HG03135 (cell line): ENCODE results near the gene HMCN1.

ENCODE experiments used
- ATAC-seq: cut with Tn5 transposase; IDR thresholded peaks from one replicate; pipeline ENCODE4 v1.9.1; 2021; ENCODE audit warnings: mild to moderate bottlenecking, moderate library complexity; ENCODE audit not compliant: unreplicated experiment

HMCN1 gene

DNA sequence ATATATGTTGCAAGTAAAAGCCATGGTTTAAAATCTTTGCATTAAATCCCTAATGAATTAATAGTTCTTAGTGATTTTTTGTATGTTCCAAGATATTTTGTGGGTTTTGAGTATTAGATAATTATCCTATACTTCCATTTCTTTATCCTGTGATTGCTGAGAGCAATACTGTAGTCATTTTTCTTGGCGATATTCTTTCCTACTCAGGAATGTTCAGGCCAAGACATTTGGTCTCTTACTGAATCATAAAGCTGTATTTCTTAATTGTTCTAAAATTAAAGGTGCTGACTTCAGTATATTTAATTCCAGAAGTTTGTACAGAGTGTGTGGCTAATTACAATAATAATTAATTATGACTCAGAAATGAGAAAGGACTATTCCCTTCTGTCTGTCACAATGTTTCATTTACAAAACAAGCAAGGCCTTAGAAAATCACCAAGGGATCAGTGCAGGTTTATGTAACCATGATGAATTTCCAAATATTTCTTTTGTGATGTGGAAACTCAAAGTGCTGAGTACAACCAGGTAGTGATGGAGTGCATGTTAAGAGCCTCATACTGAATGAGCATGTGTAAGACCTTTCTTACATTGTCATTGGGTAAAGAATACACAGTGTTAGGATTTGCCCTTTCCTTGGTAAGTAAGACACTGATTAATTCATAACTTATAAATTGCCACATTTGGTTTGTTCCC lies 161.2 kb downstream of the HMCN1 start:
- no peak for ATAC-seq

DNA sequence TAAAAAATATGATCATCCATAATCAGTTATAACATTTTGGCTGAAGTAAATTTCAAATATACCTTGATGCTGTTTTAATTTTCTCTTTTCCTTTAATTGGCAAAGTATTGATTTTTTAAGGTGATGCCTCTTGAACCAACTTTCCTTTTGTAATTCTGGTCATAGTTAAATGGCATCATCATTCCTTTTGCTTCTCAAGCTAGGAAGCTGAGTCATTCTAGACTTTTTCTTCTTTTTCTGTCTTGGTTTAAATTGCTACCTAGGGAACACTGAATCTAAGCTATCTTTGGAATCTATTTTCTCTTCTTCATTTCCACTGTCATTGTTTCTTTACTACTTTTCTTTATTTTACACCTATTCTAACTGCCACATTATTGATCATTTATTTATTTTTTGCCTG lies 162.7 kb downstream of the HMCN1 start:
- ATAC-seq: no peak

DNA sequence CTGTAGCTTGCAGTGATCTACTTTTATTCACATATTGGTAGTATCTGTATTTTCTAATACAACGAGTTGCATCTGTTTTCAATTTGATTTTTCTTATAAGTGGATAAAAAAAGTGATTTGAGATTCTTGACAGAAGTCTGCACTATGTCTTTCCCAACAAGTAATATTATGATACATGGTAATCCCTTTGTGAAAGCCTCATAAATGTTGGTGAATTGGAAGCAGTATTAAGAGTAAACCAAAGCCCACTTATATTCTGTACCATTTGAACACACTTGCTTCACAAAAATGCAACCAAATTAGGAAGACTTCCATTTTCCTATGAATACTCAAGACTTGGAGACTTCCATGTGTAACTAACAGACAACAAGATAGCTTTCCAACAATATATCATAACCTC lies 172.0 kb downstream of the HMCN1 start:
- ATAC-seq: no peak

DNA sequence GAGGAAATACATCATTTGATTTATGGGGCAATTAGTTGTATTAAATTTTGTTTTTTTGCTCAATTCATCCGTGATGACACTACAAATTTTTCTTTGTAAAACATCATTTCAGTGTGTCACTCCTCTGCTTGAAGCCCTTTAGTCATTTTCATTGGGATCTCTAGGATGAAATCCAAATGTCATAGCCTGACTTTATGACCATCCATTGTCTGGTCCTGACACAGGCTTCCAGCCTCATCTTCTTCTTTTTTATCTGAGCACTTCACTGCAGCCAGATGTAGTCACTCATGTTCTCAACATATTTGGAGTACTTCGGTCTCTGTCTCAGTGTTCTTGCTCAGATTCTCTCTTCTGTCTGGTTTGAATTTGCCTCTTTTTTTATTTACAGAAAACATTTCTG lies 173.1 kb downstream of the HMCN1 start:
- ATAC-seq: no peak

DNA sequence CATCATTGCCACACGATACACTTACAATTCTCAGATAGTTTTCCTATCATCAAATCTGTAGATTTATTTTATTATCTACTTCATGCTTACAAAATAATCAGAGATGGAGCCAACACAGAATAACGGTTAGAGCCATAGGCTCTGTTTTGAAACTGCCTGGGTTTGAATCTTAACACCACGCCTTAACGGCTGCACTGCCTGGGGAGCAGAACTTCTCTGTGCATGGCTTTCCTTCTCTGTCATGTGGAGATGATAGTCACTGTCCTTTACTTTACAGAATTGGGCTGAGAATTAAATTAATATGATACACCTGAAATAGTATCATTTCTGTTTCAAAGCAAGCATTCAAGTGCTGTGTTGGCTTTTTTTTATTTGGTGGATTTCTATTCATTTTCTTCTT lies 177.8 kb downstream of the HMCN1 start:
- ATAC-seq: no peak

DNA sequence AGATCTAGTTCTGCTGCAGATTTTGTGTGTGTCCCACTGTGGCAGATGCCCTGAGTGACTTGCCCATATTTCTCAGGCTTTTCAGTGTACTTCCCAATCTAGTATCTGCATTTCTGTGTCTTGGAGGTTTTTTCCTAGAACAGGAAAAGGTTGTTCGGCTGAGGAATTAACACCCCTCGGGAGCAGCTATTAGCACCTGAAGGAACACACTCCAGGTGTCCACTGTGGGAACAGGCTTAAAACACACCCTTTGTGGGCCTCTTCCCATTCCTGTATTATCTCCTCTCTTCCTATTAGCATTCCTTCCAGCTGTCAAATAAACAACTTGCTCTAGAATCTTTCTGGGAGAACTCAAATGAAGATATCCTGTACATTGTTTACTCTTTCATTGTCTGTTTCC lies 178.3 kb downstream of the HMCN1 start:
- no peak for ATAC-seq

DNA sequence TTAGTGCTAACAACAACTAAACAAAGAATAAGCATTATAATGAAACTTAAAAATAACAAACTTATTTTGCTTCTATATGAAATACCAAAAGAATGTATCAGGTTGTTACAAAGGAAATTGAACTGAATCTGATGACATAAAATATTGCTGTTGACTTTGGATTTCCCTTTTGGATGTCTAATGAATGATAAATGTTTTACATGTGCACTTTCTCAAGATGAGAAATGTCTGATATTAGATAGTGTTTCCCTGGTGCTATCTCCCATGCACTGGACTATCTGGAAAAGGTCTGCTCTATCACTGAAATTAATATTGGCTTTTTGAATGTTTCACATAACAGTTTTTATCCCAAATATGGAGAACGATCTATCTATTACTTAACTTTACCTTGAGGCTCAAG lies 179.9 kb downstream of the HMCN1 start:
- ATAC-seq: no peak

DNA sequence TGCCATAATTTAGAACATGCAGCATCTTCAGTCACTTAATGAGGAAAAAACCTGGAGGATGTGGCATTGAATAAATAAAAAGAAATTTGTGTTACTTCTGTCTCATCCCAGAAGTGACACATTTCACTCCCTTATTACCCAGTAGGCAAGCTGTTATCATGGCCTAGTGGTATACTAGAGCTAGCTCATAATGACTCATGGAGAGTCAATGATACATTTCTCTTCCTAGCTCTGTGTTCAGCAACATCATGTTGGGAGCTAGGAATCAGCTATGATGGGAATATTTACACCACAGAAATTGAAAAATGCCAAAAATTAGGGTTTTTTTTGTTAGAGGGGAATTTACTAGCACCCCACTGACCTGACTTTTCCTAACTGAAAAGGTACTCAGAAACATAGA lies 182.7 kb downstream of the HMCN1 start:
- no peak for ATAC-seq

DNA sequence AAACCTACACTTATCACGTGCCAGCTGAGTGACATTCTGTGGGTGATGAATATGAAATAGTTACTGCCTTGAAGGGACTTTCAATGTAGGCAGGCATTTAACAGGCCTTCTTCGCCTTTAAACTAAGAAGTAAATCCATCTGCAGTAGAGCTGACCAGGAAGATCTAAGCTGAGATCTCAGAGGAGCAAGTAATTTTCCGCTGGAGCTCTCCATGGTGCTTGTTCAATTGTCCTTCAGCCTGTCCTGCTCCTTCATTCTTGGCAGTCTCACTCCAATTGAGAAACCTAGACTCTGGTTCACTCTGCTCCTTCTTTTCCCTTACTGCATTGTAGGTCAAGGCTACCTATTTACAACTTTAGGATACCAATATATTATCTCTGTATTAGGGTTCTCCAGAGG lies 183.5 kb downstream of the HMCN1 start:
- no peak for ATAC-seq

DNA sequence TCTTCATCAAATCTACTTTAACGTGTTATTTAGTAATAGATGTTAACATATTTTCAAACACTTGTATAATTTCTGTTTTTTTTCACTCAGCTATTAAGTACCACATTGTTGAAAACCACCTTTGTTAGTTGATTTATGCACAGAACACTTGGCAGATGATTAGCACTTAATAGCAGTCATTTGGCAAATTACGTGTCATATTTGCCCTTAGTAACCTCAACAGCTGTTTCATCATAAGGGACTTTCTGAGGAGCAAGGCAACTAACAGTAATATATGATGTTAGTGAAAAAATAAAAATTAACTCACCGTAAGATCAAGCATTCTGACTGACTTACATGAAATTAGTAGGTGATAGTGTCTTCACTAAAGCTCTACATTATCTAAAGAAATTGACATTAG lies 186.4 kb downstream of the HMCN1 start:
- ATAC-seq: no peak

DNA sequence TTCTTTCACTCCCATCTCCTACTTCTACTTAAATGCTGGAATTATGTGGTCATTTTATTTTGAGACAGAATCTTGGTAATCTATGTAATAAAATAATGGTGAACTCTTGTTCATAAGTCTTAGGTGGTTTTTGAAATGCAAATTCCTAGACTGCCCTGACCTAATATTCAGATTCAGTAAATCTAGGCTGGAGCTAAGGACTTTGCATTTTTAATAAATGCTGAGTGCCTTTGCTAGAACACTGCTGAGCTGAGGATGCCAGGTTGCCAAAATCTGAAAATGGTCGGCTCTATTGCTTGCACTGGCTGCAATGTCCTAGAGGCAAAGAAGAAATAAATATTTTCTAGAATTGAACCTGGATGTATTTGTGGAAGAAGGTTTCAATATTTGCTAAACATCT lies 187.4 kb downstream of the HMCN1 start:
- no peak for ATAC-seq

DNA sequence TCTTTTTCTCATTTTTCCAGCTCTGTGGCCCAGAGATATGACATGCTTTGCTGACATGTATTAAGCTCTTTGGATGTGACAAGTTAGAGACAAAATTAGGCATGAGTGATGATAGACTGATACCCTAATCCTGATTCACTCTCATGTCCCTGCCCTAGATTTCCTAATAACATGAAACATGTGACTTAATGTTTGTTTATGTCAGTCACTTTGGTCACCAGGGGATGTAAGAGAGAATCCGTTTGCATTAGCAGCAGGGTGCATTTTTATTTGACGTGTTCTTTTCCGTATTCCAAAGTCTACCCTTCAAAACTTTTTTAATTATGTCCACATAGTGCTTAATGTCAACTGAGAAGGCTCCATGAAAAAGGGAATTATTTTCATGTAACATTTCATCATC lies 192.4 kb downstream of the HMCN1 start:
- ATAC-seq: no peak

DNA sequence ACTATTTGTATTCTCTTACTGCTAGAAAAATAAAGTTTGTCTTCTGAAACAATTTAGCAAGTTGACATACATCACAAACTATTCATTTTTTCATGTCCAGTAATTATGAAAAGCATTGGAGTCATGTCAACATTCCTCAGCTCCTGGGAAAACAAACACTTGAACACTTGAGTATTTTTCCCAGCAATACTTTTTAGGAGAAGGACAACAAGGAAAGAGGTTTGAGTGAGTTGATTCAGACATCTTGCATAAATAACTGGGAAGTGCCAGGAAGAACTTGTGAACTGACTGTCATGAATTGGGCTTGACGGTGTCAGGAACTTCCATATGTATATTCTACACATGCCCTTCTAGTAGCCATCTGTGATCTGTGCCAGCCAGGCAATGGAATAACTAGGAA lies 195.6 kb downstream of the HMCN1 start:
- no peak for ATAC-seq

DNA sequence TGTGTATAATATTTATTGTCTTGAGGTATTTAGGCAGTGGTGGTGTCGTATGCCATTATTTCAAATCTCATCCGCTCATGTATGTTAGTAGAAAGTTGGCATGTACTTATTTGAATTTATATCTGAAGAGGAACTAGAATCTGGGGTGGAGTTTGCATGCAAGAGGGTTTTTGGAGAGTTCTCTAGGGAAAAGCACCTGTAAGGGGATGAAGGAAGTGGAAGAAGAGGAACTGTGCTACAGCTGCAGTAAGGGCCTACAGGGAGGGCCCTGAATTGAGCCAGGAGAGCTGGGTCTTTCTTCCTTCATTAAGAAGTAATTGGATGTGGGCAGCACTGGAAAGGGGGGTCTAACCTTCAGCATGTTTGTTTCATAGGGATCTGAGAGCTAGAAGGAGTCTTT lies 197.2 kb downstream of the HMCN1 start:
- no peak for ATAC-seq

DNA sequence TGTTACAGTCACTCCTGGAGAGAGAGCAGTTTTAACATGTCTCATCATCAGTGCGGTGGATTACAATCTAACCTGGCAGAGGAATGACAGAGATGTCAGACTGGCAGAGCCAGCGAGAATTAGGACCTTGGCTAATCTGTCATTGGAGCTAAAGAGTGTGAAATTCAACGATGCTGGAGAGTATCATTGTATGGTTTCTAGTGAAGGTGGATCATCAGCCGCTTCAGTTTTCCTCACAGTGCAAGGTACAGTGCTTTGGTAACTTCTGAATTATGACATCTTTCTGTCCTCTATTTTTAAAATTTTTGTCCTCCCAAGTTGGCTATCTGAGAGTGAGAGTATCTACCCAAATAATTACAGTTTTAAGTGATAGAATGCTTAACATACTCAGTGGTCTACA lies 199.4 kb downstream of the HMCN1 start:
- ATAC-seq: no peak

DNA sequence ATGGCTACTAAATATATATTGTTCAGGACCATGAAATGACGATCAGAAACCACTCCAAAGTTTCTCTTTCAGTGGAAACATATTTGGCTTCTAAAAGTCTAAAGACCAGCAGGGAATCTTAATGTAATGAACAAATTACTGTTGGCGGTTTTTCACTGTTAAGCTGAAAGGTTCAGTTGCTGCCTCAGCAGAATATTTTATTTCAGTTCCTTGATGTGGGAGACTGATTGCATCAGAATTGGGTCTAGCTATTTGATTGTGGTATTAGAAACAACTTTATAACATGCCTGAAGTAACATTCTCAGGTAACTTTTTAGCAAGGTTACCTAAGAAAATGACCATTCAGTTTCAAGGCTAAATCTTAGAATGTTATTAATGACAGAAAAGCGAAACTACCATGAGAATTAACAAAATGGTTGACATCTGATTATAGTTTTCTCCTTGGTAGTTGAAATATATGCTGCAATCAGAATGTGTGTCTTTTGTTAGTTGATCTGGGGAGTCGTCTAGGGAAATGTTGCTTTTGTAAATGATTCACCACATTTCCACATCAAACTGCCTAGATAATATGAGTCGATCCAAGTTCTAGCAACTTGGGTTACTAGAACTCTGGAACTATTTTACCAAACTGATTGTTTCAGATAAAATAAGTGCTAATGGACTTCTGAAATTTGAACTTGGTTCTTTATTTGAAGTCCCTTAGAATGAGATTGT lies 200.4 kb downstream of the HMCN1 start:
- ATAC-seq: no peak

DNA sequence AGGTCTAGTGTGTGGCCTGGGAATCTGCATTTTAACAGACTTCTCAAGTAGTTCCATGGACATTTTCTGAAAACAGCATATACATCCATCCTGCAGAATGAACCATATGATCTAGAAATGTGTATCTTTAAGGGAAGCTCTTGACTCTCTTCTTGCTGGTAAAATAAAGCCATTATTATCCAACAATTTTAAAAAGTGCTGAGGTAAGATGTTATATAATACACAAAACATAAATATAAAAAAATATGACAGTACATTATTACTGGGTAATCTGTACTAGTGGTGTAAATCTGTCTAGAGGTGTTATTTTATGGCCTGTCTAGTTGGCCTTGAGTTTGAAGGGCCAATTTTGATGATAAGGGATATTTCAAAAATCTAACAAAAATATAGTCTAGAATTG lies 201.2 kb downstream of the HMCN1 start:
- ATAC-seq: no peak

DNA sequence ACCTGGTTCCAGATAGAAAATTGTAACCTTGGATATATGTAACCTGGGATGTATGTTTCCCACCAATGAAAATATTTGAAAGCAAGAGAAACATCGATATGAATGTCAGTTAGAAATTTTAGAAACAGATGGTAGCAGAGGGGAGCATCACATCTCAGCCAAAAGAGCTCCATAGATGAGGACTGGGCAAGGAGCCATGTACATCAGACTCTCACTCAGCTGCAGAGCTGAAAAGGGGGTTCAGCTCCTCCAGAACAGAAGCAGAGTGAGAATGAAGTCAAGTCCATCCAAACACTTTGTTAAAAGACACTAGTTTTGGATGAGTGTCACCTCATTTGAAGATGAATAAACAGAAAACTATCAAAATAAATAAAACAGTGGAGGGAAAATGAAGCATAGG lies 202.4 kb downstream of the HMCN1 start:
- ATAC-seq: no peak

DNA sequence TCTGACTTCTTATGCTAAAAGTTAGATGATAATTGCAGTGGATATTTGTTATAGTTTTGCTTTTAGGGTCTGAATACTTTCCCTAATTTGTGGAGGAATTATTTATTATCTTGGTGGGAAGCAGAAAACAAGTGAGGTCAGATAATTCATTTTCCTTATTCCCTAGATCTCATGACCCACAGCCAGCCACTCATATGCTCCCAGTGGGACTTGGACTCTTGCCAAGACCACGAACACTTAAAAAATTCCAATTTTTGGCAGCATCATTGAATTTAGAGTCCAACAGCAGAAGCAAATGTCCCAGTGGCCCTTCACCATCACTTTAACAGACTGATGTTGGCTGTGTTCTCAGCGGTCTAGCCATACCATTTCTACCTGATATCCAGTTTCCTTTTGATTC lies 204.2 kb downstream of the HMCN1 start:
- ATAC-seq: no peak

DNA sequence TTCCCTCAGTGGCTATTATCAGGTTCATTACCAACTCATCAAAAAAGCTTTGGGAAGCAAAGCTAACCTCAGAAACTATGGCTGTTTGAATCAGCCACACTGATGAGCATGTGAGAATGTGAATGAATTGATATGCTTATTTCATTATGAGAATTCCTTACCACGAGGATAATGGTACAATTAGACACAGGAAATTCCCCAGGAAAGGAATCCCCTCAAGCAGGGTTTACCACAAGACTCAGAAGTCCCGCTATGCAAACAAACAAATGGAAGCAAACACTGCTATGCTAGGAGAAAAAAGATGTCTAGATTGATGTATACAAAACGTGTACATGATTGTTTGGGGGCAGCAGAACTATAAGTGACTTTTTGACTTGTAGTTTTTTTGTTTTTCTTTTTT lies 205.0 kb downstream of the HMCN1 start:
- no peak for ATAC-seq

DNA sequence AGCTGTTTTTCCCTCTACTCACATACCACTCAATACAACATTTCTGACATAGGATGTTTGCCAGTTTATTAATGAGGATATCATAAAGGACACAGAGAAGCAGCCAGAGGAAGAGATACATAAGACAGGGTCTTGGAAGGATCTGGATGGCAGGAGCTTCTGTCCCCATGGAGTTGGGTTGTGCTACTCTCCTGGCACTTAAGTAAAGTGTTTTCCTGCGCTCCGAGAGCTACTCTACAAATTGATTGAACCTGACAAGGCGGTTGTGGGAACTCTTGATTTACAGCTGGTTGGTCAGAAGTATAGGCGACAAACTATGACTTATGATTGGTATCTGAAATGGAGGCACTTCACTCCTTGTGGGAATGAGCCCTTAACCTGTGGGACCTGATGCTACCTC lies 208.8 kb downstream of the HMCN1 start:
- ATAC-seq: no peak

DNA sequence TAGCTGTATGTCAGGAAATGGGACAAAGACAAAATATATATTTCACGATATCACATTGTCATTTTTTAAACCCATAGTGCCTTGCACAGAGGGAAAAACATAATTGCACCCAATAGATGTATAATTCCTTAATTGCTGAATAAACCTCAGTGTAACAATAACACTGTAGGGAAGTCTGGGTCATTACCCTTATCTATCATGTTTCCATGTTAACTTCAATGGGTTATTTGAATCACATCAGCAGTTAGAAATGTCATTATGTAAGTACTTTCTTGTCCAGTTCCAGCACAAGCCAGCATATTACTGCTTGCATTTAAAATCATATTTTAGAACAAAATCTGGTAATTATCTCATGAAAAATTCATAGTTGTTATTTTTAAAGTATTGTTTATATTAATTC lies 222.7 kb downstream of the HMCN1 start:
- no peak for ATAC-seq
